ENCODE measurements around the gene KRTAP3-2. TPM values are rescaled to one million over a fixed set of nuclear protein-coding genes. Genes with fewer than 3 reads are reported as not detected.
A peak's percentile ranks its signal among the peaks of the same experiment; 100 is the strongest.

Gene KRTAP3-2
- total RNA-seq, 2 donors from 2014 or later: not detected

- DNase-seq (ENCODE audit: low spot score in 2 of 2) (no peak), ATAC-seq (no peak)
- H3K27ac Mint-ChIP-seq: no peak overlapping the region
- no peaks in the 10 kb centered on the region for H3K9me3 Mint-ChIP-seq
- no peaks in the 10 kb centered on the region for H3K36me3 Mint-ChIP-seq
These were observed 15.7 kb upstream of the KRTAP3-2 start for GRCh38 chr17:41015454-41015853.

GRCh38 chr17:41013606-41014005, 13.9 kb upstream of the KRTAP3-2 start:
- no peak for DNase-seq (ENCODE audit: low spot score in 2 of 2)
- Mint-ChIP-seq H3K36me3 (no peaks in the 10 kb centered on the region), H3K9me3 (no peaks in the 10 kb centered on the region), H3K27ac (no peak overlapping the region)
- ATAC-seq: no peak

GRCh38 chr17:41013181-41013580, 13.5 kb upstream of the KRTAP3-2 start:
- DNase-seq (ENCODE audit: low spot score in 2 of 2) (no peak), ATAC-seq (no peak)
- Mint-ChIP-seq H3K27ac (no peak overlapping the region), H3K36me3 (no peaks in the 10 kb centered on the region), H3K9me3 (no peaks in the 10 kb centered on the region)

- Mint-ChIP-seq H3K9me3 (no peaks in the 10 kb centered on the region), H3K36me3 (no peaks in the 10 kb centered on the region), H3K27ac (no peak overlapping the region)
- ATAC-seq (no peak), DNase-seq (ENCODE audit: low spot score in 2 of 2) (no peak)
These were observed 12.8 kb upstream of the KRTAP3-2 start for GRCh38 chr17:41012326-41013120.

- DNase-seq (ENCODE audit: low spot score in 2 of 2) (no peak), ATAC-seq (no peak)
- H3K27ac Mint-ChIP-seq: no peak overlapping the region
- H3K9me3 Mint-ChIP-seq: no peaks in the 10 kb centered on the region
- H3K36me3 Mint-ChIP-seq: no peaks in the 10 kb centered on the region
These were observed 10.7 kb upstream of the KRTAP3-2 start for GRCh38 chr17:41010441-41010840.

- ATAC-seq (no peak), DNase-seq (ENCODE audit: low spot score in 2 of 2) (no peak)
- Mint-ChIP-seq H3K36me3 (no peaks in the 10 kb centered on the region), H3K9me3 (no peaks in the 10 kb centered on the region), H3K27ac (no peak overlapping the region)
These were observed 10.2 kb upstream of the KRTAP3-2 start for GRCh38 chr17:41009936-41010335.

GRCh38 chr17:41009301-41009760, 9.6 kb upstream of the KRTAP3-2 start:
- no peaks in the 10 kb centered on the region for H3K9me3 Mint-ChIP-seq

GRCh38 chr17:41008811-41009210, 9.1 kb upstream of the KRTAP3-2 start, which contains the start of gene KRTAP3-1:
KRTAP3-1 (minus strand) TSS chr17:41009128; CDS start chr17:41009074, 54 bp downstream.
- Mint-ChIP-seq H3K36me3 (no peaks in the 10 kb centered on the region), H3K27ac (no peak within 1 kb of the TSS), H3K9me3 (no peaks in the 10 kb centered on the region)
- DNase-seq (ENCODE audit: low spot score in 2 of 2): no peak
- no peak for ATAC-seq

More at GRCh38 chr17:41009301-41009760, 9.6 kb upstream of the KRTAP3-2 start:
- H3K27ac Mint-ChIP-seq: no peak overlapping the region
- ATAC-seq: no peak
- no peaks in the 10 kb centered on the region for H3K36me3 Mint-ChIP-seq
- no peak for DNase-seq (ENCODE audit: low spot score in 2 of 2)

- H3K27ac Mint-ChIP-seq: no peak overlapping the region
- DNase-seq (ENCODE audit: low spot score in 2 of 2): no peak
- no peak for ATAC-seq
- no peaks in the 10 kb centered on the region for H3K36me3 Mint-ChIP-seq
- H3K9me3 Mint-ChIP-seq: no peaks in the 10 kb centered on the region
These were observed 4.7 kb upstream of the KRTAP3-2 start for GRCh38 chr17:41004397-41004796.

- DNase-seq (ENCODE audit: low spot score in 2 of 2): no peak
- Mint-ChIP-seq H3K9me3 (no peaks in the 10 kb centered on the region), H3K36me3 (no peaks in the 10 kb centered on the region), H3K27ac (no peak overlapping the region)
- ATAC-seq: no peak
These were observed 4.2 kb upstream of the KRTAP3-2 start for GRCh38 chr17:41003926-41004325.

- ATAC-seq (no peak), DNase-seq (ENCODE audit: low spot score in 2 of 2) (no peak)
- Mint-ChIP-seq H3K27ac (no peak overlapping the region), H3K36me3 (no peaks in the 10 kb centered on the region), H3K9me3 (no peaks in the 10 kb centered on the region)
These were observed 3.1 kb upstream of the KRTAP3-2 start for GRCh38 chr17:41002814-41003213.

GRCh38 chr17:41001795-41002194, 2.1 kb upstream of the KRTAP3-2 start:
- H3K27ac Mint-ChIP-seq: no peak overlapping the region
- H3K9me3 Mint-ChIP-seq: no peaks in the 10 kb centered on the region
- no peaks in the 10 kb centered on the region for H3K36me3 Mint-ChIP-seq
- ATAC-seq (no peak), DNase-seq (ENCODE audit: low spot score in 2 of 2) (no peak)

- Mint-ChIP-seq H3K9me3 (no peaks in the 10 kb centered on the region), H3K36me3 (peaks cover 0 to 4% of the 10 kb centered on the region in 2 donors), H3K27ac (no peak overlapping the region)
- no peak for ATAC-seq
- DNase-seq (ENCODE audit: low spot score in 2 of 2): no peak
These were observed 2.3 kb downstream of the KRTAP3-2 start for GRCh38 chr17:40997361-40997760.

- Mint-ChIP-seq H3K27ac (no peak overlapping the region), H3K9me3 (no peaks in the 10 kb centered on the region), H3K36me3 (peaks cover 0 to 5% of the 10 kb centered on the region in 2 donors)
- DNase-seq (ENCODE audit: low spot score in 2 of 2): no peak
- ATAC-seq: peak in 1 of 2 donors; percentile 34
These were observed 2.9 kb downstream of the KRTAP3-2 start for GRCh38 chr17:40996829-40997228.

- no peaks in the 10 kb centered on the region for H3K9me3 Mint-ChIP-seq
- H3K36me3 Mint-ChIP-seq: peaks cover 0 to 5% of the 10 kb centered on the region in 2 donors
- ATAC-seq (no peak), DNase-seq (ENCODE audit: low spot score in 2 of 2) (no peak)
- H3K27ac Mint-ChIP-seq: no peak overlapping the region
These were observed 4.6 kb downstream of the KRTAP3-2 start for GRCh38 chr17:40995116-40995515.

- DNase-seq (ENCODE audit: low spot score in 2 of 2) (no peak), ATAC-seq (no peak)
- Mint-ChIP-seq H3K27ac (no peak within 1 kb of the TSS), H3K9me3 (no peaks in the 10 kb centered on the region), H3K36me3 (peaks cover 0 to 5% of the 10 kb centered on the region in 2 donors)
These were observed 5.9 kb downstream of the KRTAP3-2 start, which contains the start of gene KRTAP3-3 for GRCh38 chr17:40993839-40994238. KRTAP3-3 (minus strand) TSS chr17:40994164; CDS start chr17:40994097, 67 bp downstream.

GRCh38 chr17:40993084-40993483, 6.6 kb downstream of the KRTAP3-2 start:
- ATAC-seq (no peak), DNase-seq (ENCODE audit: low spot score in 2 of 2) (no peak)
- Mint-ChIP-seq H3K36me3 (peaks cover 0 to 5% of the 10 kb centered on the region in 2 donors), H3K9me3 (no peaks in the 10 kb centered on the region), H3K27ac (no peak overlapping the region)

GRCh38 chr17:40992666-40993065, 7.0 kb downstream of the KRTAP3-2 start:
- Mint-ChIP-seq H3K27ac (no peak overlapping the region), H3K36me3 (peaks cover 0 to 5% of the 10 kb centered on the region in 2 donors), H3K9me3 (no peaks in the 10 kb centered on the region)
- DNase-seq (ENCODE audit: low spot score in 2 of 2): no peak
- ATAC-seq: no peak

All from activated naive CD4-positive, alpha-beta T cell treated with anti-CD3 and anti-CD28 coated beads, Interleukin-2, amount 50 U/mL, for 72 hours (primary cell).